Mammary epithelial cell (primary cell): ENCODE data around the gene USP11.

Source experiments
- CTCF ChIP-seq, 2 donors: IDR thresholded peaks in 1 of 2; conservative IDR thresholded peaks in 1 of 2; 2 replicates each; pipeline ENCODE4 v1.5.1; 2011 to 2012; ENCODE audit warnings: inconsistent platforms in 2 of 2, low read length in 2 of 2, mild to moderate bottlenecking in 2 of 2, control low read depth in 1 of 2, low read depth in 1 of 2; ENCODE audit not compliant: insufficient read depth in 1 of 2; ENCODE audit errors: extremely low read depth in 1 of 2
- EZH2 ChIP-seq: IDR thresholded peaks from 2 replicates; pipeline ENCODE4 v1.6.1; 2012; ENCODE audit warnings: low read length, inconsistent platforms, borderline replicate concordance

GRCh38 chrX:47208108-47208507 lies 24.7 kb upstream of the USP11 start:
- no peak for TF ChIP-seq CTCF (conservative IDR thresholded peaks at IDR 0.05 in 1 of 2, IDR thresholded peaks at IDR 0.05 in 1 of 2; ENCODE audit: extremely low read depth in 1 of 2, insufficient read depth in 1 of 2, low read depth in 1 of 2, low read length in 2 of 2)
- TF ChIP-seq EZH2, result no peak
